ENCODE measurements around the gene TMEM212. TPM values are rescaled to one million over a fixed set of nuclear protein-coding genes. Genes with fewer than 3 reads are reported as not detected.

The TMEM212 gene
- total and polyA plus RNA-seq, 2 of the 13 experiments (the other 11 are each of a cell fraction or from before 2014, with no cell fraction given), result not detected

- TF ChIP-seq ZNF318 (CRISPR knock-in tag; IDR thresholded peaks at IDR 0.05) (no peak), ZNF781 (CRISPR knock-in tag; IDR thresholded peaks at IDR 0.05; ENCODE audit: borderline replicate concordance, not compliant biosample characterization) (no peak), ZNF224 (CRISPR knock-in tag; IDR thresholded peaks at IDR 0.05) (no peak; the same call in 1 of the 2 replicates), ZFP62 (CRISPR knock-in tag; IDR thresholded peaks at IDR 0.05) (no peak), SIN3B (IDR thresholded peaks at IDR 0.05; ENCODE audit: low read length) (no peak), ELF3 (CRISPR knock-in tag; IDR thresholded peaks at IDR 0.05) (0 out of 2 replicates have a peak, but pooled peaks have one; percentile 9), WIZ (CRISPR knock-in tag; IDR thresholded peaks at IDR 0.05) (no peak), ZNF512B (CRISPR knock-in tag; IDR thresholded peaks at IDR 0.05; ENCODE audit: borderline replicate concordance) (no peak), KLF11 (CRISPR knock-in tag; IDR thresholded peaks at IDR 0.05) (no peak), LCORL (IDR thresholded peaks at IDR 0.05) (no peak), LCORL (CRISPR knock-in tag; IDR thresholded peaks at IDR 0.05) (no peak), IKZF1 (IDR thresholded peaks at IDR 0.05) (no peak), RERE (CRISPR knock-in tag; IDR thresholded peaks at IDR 0.05; ENCODE audit: low read depth) (no peak), SMYD3 (CRISPR knock-in tag; IDR thresholded peaks at IDR 0.05) (no peak), IRF2 (CRISPR knock-in tag; IDR thresholded peaks at IDR 0.05) (no peak)
Measured at GRCh38 chr3:171811295-171811912, 31.7 kb upstream of the TMEM212 start (continued).

Measured in HepG2 (cell line).